Stimulated activated CD4-positive, alpha-beta T cell treated with anti-CD3 and anti-CD28 coated beads, Interleukin-1b, Interleukin-23, amount 100 ng/mL, for 4 hours (primary cell): Measurements from ENCODE around the gene BRD9.
"Not testable (repeated sequence)": the region's sequence is repeated elsewhere in the genome, so short reads cannot be mapped to it uniquely, and the experiment has no call there.

Source experiments
- DNase-seq, 2 donors: peaks; one replicate each; pipeline ENCODE4 v3.0.0-alpha.2; 2020; ENCODE audit warnings: low read depth in 2 of 2

Gene BRD9

DNA sequence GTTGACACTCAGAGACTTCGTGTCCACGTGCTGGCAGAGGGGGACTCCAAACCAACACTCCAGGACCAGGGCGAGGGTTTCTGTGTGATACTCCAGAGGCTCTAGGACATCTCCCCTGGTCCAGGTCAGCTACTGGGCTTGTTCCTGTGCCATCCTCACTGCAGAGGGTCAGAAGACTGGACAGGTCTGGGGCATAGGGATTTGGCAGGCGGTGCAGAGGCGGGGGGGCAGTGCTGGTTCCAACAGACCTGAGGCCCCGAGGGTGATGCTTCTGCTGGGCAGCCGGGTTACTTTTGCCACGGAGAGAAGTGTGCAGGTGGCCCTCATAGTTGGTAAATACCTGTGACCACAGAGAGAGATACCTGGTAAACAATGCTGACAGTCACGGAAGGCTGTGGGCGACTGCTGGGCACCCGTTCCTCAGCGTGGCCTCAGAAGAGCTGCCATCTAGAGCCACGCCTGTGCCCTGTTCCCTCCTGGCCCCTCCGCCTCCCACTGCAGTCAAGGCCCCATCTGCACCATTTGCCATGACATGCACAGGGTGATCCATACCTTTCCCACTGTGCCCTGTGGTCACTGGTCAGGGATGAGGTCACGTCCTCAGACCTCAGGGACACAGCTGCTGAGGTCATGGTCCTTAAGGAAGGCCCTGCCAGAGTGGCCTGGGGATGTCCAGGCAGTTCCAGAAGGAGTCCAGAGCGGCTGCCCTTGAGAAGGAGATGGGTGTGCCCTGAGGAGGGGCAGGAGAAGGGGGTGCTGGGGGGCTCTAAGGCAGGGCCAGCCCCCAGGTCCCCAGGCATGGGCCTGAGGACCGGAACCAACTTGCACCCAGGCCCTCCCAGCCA is 30.1 kb upstream of the BRD9 start:
- no peak for DNase-seq

DNA sequence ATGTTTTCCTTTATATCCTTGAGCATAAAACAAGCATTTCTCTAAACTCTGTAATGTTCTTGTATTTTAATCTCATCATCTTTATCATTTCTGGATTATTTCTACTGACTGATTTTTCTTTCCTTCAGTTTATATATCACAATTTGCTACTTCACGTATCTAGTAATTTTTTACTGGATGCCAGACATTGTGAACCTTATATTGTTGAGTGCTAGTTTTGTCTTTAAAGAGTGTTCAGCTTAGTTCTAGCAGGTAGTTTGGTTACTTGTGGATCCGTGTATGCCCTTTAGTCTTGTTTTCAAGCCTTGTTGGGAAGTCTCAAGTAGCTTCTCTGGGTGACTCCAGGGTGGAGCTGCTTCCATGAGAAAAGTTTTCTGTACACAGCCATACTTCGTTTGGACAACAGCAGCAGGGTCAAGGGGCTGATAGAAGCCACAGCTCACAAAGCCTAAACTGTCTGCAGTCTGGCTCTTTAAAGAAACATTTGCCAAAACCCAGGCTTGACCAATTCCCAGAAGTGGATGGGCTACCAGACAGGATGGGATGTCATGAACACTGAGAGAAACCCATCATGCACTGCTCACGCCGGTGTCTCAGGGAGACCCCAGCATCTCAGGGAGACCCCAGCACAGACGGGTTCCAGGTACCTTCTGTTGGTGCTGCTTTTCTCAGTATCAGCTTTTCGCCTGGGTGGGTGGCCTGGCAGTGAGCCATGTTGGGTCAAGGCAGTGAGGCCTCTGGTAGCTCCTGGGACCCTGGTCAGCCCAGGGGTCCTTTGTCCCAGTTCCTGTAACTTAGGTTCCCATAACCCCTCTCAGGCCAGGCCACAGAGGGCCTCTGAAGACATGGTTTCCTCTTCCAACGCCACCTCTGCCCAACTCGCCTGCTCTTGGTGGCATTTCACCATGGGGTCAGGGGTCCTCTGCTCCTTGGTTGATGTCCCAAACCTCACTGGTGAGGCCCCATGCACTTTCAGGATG is 29.1 kb upstream of the BRD9 start:
- DNase-seq, result no peak

- no peak for DNase-seq
These were observed 27.7 kb upstream of the BRD9 start for GRCh38 chr5:920321-920720.

DNA sequence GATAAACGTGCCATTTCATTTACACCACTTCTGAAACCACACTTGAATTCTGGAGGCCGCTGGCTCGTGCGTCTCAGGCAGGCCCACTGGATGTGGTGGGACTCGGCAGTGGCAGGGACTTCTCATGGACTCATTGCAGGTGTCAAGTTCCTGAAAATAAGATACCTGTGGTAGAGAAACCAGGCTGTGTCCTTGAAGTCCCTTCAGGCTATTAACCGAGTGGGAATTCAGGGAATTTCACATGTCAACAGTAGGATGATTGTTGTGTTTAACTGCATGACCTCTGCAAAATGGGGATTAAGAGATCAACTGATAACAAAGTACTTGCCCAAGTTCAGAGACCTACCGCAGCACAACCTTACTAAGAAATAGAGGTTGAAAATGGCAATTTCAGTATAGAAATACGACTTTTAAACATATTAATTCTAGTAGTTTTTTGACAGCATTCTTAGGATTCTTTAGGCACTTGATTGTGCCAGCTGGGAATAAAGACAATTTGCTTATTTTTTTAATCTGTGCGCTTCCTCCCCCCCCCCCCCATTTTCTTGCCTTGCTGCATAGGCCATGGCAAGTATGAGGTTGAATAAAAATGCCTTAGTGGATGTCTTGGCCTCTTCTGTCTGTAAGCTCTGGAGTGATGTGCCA is 26.9 kb upstream of the BRD9 start:
- no peak for DNase-seq

DNA sequence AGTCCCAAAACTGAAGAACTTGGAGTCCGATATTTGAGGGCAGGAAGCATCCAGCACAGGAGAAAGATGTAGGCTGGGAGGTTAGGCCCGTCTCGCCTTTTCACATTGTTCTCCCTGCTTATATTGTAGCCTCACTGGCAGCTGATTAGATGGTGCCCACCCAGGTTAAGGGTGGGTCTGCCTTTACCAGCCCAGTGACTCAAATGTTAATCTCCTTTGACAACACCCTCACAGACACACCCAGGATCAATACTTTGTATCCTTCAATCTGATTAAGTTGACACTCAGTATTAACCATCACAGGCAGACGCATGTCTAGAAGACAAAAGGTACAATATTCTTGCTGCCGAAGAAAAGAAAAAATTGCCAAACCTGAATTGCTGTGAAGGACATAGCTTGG is 26.1 kb upstream of the BRD9 start:
- not testable (repeated sequence) for DNase-seq

DNA sequence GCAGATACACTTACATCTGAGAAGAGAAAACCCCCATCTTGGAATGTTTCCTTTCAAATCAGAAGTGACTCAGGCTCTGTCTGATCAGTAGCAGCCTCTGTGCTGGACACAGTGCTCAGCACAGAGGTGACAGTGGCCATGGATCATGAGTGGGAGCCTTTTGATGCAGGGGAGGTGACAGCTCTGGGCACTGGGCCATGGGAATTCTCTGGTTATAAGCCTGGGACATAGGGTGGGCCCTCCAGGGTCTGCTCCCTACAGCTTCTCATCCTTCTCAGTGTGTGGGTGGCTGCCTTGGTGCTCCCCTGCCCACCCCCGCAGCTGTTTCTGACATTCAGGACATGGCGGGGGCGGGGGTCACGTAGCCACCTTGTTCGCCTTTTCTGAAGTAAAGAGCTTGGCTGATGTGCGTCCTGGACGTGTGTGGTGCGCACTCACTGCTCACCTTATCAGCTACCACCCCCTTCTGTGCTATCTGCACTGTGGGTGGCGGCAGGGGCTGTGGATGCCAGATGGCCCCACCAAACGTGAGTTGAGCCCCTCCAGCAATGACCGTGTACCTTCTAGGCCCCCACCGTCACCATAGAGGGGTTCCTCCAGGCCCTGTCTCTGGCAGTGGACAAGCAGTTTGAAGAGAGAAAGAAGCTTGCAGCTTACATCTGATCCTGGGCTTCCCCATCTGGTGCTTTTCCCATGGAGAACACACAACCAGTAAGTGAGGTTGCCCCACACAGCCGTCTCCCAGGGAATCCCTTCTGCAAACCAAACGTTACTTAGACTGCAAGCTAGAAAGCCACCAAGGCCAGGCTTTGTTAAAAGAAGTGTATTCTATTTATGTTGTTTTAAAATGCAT is 24.1 kb upstream of the BRD9 start:
- no peak for DNase-seq

DNA sequence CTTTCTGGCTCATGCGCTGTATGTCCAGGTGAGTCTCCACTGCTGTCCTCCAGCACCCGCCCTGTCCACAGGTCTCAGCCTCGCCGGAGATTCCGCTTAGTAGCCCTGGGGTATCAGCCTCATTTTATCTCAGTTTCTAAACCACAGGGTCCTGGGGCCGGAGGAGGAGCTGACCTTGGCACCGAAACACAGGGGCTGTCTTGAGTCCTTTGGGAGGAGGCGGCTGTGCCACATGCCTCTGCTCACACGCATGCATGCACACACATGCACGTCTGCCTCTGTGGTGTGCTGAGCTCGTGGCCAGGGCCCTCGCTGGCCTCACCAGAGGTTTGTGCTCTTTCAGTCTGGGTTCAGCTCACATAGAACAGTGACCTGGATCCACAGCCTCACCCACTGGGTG is 23.3 kb upstream of the BRD9 start:
- no peak for DNase-seq

- DNase-seq, result not testable (repeated sequence)
These were observed 22.7 kb upstream of the BRD9 start for GRCh38 chr5:915346-915745.

DNA sequence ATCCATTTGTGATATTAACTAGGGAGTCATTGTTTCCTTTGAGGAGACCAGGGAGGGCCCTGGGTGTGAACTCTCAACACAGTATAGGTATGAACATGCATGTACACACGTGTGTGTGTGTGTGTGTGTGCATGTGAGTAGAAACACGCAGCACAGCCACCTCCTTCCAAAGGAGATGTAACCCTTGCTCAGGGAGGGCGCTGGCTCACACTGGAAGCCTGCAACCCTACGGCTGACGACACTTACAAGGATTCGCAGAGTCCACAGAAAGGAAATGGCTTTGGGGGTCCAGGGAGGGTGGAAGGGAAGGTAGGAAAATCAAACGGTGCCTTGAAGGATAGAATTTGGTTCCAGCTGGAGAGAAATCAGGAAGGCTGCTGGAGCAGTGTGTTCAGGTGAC is 22.0 kb upstream of the BRD9 start:
- no peak for DNase-seq

- DNase-seq, result no peak
These were observed 21.6 kb upstream of the BRD9 start for GRCh38 chr5:914174-914573.

GRCh38 chr5:912280-913091 is 19.9 kb upstream of the BRD9 start:
- peak; percentile 35 to 47 for DNase-seq

DNA sequence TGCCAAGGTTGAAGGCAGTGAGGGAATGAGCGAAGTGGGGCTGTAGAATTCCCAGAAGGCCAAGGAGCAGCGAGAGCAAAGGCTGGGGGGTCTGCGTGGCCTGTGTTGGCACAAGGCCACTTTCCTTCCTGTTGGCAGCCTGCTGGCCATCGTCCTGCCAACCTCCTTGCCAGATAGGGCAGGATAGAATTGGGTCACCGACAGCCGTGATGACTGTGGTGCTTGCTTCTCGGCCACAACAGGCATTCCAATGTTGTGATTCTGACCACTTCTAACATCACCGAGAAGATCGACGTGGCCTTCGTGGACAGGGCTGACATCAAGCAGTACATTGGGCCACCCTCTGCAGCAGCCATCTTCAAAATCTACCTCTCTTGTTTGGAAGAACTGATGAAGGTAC is 19.0 kb upstream of the BRD9 start:
- no peak for DNase-seq

- DNase-seq, result no peak
These were observed 18.2 kb upstream of the BRD9 start for GRCh38 chr5:910769-911160.

DNA sequence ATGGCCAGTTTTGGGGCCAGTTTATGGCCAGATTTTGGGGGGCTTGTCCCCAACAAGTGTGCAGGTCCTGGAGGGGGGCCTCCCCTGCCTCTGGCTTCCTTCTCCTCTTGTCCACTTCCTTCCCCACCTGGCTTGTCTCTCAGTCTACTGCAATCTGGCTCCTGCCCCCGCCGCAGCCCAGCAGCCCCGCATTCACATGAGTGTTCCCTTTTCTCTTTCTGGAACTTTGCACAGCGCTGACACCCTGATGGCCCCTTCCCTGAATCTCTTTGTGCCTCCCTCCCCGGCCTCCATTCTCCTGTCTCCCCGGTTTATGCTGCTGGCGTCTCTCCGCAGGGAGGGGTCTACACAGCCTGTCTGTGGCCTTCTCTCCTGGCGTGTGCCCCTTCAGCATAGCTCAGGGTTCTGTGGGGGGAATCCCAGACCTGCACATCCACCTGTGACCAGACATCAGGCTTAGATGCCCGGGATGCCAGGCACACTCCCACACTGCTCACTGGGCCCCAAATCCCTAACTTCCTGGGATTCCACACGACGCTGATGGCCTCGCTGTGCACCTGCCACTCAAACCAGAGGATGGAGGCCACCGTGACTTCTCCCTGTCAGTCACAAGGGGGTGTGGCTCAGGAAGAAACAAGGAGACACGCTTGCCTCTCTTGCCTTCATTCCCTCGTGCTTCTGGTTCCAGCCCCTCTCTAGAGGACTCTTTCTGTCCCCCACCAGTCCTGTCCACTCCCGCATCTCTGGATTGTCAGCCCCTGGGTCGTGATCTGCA is 17.6 kb upstream of the BRD9 start:
- DNase-seq, result no peak

GRCh38 chr5:909086-909485 is 16.5 kb upstream of the BRD9 start:
- DNase-seq, result no peak

DNA sequence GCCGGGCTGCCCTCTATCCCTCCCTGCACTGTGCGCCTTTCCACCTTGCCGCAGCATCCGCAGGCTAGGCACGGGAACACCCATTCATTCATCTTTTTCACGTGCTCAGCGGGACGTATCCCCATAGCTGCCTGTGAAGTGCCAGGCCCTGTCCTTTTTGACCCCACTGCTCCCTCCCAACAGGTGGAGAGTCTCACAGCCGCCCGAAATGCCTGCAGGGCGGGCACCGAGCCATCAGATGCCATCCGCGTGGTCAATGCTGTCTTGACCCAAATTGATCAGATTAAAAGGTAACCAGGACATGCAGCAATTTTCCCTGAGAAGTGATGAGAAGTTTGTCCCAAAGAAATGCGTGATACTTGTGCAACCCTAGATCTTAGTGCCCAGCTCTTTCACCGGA is 15.6 kb upstream of the BRD9 start:
- DNase-seq, result no peak

DNA sequence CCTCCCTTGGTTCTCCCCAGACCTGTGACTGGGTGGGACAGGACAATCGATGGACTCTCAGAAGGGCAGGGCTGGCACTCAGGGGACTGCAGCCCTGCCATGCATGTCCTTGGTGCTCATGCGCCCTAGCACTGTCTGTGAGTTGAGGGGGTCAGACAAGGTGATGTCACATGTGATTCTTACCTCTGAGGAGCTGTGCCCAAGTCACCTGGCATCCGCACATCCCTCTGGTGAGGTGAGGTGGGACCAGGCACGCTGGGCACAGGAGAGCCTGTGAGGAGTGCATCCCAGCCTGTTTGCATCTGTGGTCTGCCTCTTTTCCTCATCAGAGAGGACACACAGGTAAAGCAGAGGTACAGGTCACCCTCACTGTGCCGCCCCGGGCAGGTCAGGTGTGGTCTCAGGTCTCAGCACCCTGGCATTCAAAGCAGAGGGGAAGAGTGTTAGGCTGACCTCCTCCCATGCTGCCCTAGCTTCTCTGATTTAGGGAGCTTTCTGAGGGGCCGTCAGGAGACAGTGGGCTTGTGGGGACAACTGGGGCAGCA is 14.8 kb upstream of the BRD9 start:
- no peak for DNase-seq

GRCh38 chr5:905139-905642 is 12.6 kb upstream of the BRD9 start:
- no peak for DNase-seq

DNA sequence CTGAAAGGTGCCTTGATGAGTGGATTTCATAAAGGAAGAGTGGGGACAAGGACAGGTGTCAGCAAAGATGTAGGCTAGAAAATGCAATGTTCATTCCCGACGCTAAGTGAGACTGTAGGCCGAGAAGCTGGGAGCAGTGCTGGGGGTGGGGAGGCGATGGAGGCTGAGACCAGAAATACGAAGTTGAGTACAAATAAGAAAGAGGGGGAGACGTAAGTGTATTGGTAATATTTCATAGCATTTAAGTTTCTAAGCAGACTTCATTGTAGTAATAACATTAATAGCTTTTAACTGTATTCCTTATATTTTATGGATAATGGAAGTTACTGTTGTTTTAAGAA is 11.1 kb upstream of the BRD9 start:
- no peak for DNase-seq
